WTC11 (cell line): ENCODE results near the gene NEK5. TPM values are rescaled to one million over a fixed set of nuclear protein-coding genes. Genes with fewer than 3 reads are reported as not detected.

Source experiments
- ATAC-seq: fragments of 200-7000 bp; cut with Tn5 transposase; 2 replicates; pipeline ENCODE4 v1.10.0; 2021; ENCODE audit warnings: mild to moderate bottlenecking, moderate library complexity
- CTCF ChIA-PET: fragments of 300-600 bp; sonication (Branson Sonifier 250); formaldehyde crosslinking; loops from one replicate; lab custom pipeline; 2021; ENCODE audit warnings: antibody characterized with exemption; lab: Charles Lee
- POLR2A ChIA-PET: fragments of 350-600 bp; sonication (Branson Sonifier 250); formaldehyde crosslinking; loops from one replicate; lab custom pipeline; 2021; ENCODE audit warnings: antibody characterized with exemption; lab: Charles Lee
- DNase-seq: peaks from one replicate; pipeline ENCODE4 v3.0.0; 2021; ENCODE audit warnings: low spot score
- H3K27ac Mint-ChIP-seq: 2 replicates; pipeline ENCODE4 v1.8.0; 2021; ENCODE audit warnings: mixed read lengths
- H3K27me3 Mint-ChIP-seq: 2 replicates; pipeline ENCODE4 v1.8.0; 2021; ENCODE audit warnings: low read depth, mild to moderate bottlenecking, moderate library complexity, mixed read lengths
- H3K36me3 Mint-ChIP-seq: 2 replicates; pipeline ENCODE4 v1.8.0; 2021; ENCODE audit warnings: mixed read lengths
- H3K4me1 Mint-ChIP-seq: 2 replicates; pipeline ENCODE4 v1.8.0; 2022; ENCODE audit warnings: mixed read lengths
- H3K4me3 Mint-ChIP-seq: 2 replicates; pipeline ENCODE4 v1.8.0; 2021; ENCODE audit warnings: mild to moderate bottlenecking, moderate library complexity, mixed read lengths
- H3K9me3 Mint-ChIP-seq: 2 replicates; pipeline ENCODE4 v1.8.0; 2021; ENCODE audit warnings: mixed read lengths
- EMX1 ChIP-seq: fragments of 250-450 bp; sonication (Bioruptor Pico); IDR thresholded peaks from 2 replicates; pipeline ENCODE4 v1.8.0; 2021; ENCODE audit warnings: mild to moderate bottlenecking
- FOXJ3 ChIP-seq: sonication (generic); formaldehyde crosslinking; IDR thresholded peaks from 2 replicates; pipeline ENCODE4 v1.9.0; 2021; ENCODE audit warnings: missing genetic modification reagents, mild to moderate bottlenecking, borderline replicate concordance
- FOXK1 ChIP-seq: sonication (generic); formaldehyde crosslinking; IDR thresholded peaks from 2 replicates; pipeline ENCODE4 v1.8.0; 2022; ENCODE audit warnings: mild to moderate bottlenecking, moderate library complexity, missing genetic modification reagents
- FOXP1 ChIP-seq: sonication (generic); formaldehyde crosslinking; IDR thresholded peaks from 2 replicates; pipeline ENCODE4 v1.8.0; 2022; ENCODE audit warnings: missing genetic modification reagents, mild to moderate bottlenecking, moderate library complexity, borderline replicate concordance
- GABPB1 ChIP-seq: sonication (generic); formaldehyde crosslinking; IDR thresholded peaks from 2 replicates; pipeline ENCODE4 v1.8.1; 2023; ENCODE audit warnings: mild to moderate bottlenecking, missing genetic modification reagents
- KAT7 ChIP-seq: sonication (generic); formaldehyde crosslinking; IDR thresholded peaks from 2 replicates; pipeline ENCODE4 v1.8.1; 2023; ENCODE audit warnings: missing genetic modification reagents, mild to moderate bottlenecking, borderline replicate concordance
- RELA ChIP-seq: sonication (generic); formaldehyde crosslinking; IDR thresholded peaks from 2 replicates; pipeline ENCODE4 v1.8.1; 2022; ENCODE audit warnings: missing genetic modification reagents, mild to moderate bottlenecking, borderline replicate concordance
- RORB ChIP-seq: fragments of 250-450 bp; sonication (Bioruptor Pico); IDR thresholded peaks from 2 replicates; pipeline ENCODE4 v1.9.0; 2021; ENCODE audit warnings: mild to moderate bottlenecking
- TEAD4 ChIP-seq: sonication (generic); formaldehyde crosslinking; IDR thresholded peaks from 2 replicates; pipeline ENCODE4 v1.8.0; 2022; ENCODE audit warnings: mild to moderate bottlenecking, missing genetic modification reagents
- ZNF423 ChIP-seq: fragments of 250-450 bp; sonication (Bioruptor Pico); IDR thresholded peaks from 2 replicates; pipeline ENCODE4 v2.1.2; 2022; ENCODE audit warnings: mild to moderate bottlenecking, moderate library complexity
- total RNA-seq: library from RNA; stranded (reverse); gene quantifications from 3 replicates; pipeline ENCODE4 v1.2.3, GENCODE V29; 2021
- TF ChIP-seq, protein P1 (sequence below): sonication (generic); formaldehyde crosslinking; IDR thresholded peaks from 2 replicates; pipeline ENCODE4 v1.8.0; 2022; ENCODE audit warnings: mild to moderate bottlenecking, missing genetic modification reagents
- TF ChIP-seq, protein P2 (sequence below): fragments of 250-450 bp; sonication (Bioruptor Pico); IDR thresholded peaks from 2 replicates; pipeline ENCODE4 v1.9.0; 2021; ENCODE audit warnings: mild to moderate bottlenecking, borderline replicate concordance
- TF ChIP-seq, protein P3 (sequence below): fragments of 250-450 bp; sonication (Bioruptor Pico); IDR thresholded peaks from 2 replicates; pipeline ENCODE4 v1.9.0; 2021; ENCODE audit warnings: moderate library complexity, mild to moderate bottlenecking, inconsistent platforms, borderline replicate concordance
- TF ChIP-seq, protein P4 (sequence below): fragments of 250-450 bp; sonication (Bioruptor Pico); conservative IDR thresholded peaks from 2 replicates; pipeline ENCODE4 v1.9.0; 2021; ENCODE audit warnings: mild to moderate bottlenecking
- TF ChIP-seq, protein P5 (sequence below): sonication (generic); formaldehyde crosslinking; IDR thresholded peaks from 2 replicates; pipeline ENCODE4 v1.8.1; 2023; ENCODE audit warnings: mild to moderate bottlenecking, moderate library complexity, missing genetic modification reagents
- TF ChIP-seq, protein P6 (sequence below): sonication (generic); formaldehyde crosslinking; IDR thresholded peaks from 2 replicates; pipeline ENCODE4 v1.8.1; 2023; ENCODE audit warnings: mild to moderate bottlenecking, missing genetic modification reagents, moderate library complexity
- TF ChIP-seq, protein P7 (sequence below): sonication (generic); formaldehyde crosslinking; IDR thresholded peaks from 2 replicates; pipeline ENCODE4 v1.8.1; 2022; ENCODE audit warnings: mild to moderate bottlenecking, moderate library complexity, missing genetic modification reagents
- TF ChIP-seq, protein P8 (sequence below): sonication (generic); formaldehyde crosslinking; IDR thresholded peaks from 2 replicates; pipeline ENCODE4 v1.8.0; 2022; ENCODE audit warnings: mild to moderate bottlenecking, missing genetic modification reagents

The NEK5 gene
- total RNA-seq, 1 experiment from 2014 or later = 0.55 TPM

DNA sequence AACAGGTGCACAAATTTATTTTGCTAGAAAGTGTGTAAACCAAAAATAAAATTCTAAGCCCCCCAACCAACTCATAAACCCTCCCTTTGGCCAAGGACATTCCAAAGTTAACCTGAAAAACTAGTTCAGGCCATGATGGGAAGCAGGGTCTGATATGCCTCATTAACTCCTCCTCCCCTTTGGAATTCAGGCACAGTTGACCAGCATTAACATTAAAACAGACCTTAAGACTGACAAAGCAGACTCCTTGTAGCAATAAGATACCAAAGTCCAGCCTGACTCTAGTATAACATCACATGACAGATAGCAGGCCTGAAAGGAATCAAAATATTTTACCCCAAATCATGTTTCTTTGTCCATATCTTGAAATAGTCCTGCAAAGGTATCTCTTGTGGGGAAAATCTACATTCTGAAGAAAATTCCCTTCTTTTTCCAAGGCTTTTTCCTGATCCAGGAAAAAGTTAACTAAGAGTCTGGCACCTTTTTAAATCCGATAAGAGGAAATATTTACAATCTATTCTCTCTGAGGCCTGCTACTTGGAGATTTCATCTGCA lies 19.7 kb downstream of the NEK5 start:
- Mint-ChIP-seq H3K36me3 (peaks cover 20% of the 10 kb centered on the region), H3K27me3 (no peaks in the 10 kb centered on the region; the same call in none of the 2 replicates), H3K9me3 (peaks cover 25% of the 10 kb centered on the region), H3K27ac (peak overlapping the region; percentile 33; the same call in 1 of the 2 replicates), H3K4me1 (peaks cover 11% of the 10 kb centered on the region), H3K4me3 (no peak overlapping the region)
- ChIA-PET POLR2A (no interaction called here), CTCF (no interaction called here)
- ATAC-seq (peak; percentile 82), DNase-seq (no peak)
- TF ChIP-seq, protein P1, sequence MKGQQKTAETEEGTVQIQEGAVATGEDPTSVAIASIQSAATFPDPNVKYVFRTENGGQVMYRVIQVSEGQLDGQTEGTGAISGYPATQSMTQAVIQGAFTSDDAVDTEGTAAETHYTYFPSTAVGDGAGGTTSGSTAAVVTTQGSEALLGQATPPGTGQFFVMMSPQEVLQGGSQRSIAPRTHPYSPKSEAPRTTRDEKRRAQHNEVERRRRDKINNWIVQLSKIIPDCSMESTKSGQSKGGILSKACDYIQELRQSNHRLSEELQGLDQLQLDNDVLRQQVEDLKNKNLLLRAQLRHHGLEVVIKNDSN = no peak
- TF ChIP-seq, protein P2, sequence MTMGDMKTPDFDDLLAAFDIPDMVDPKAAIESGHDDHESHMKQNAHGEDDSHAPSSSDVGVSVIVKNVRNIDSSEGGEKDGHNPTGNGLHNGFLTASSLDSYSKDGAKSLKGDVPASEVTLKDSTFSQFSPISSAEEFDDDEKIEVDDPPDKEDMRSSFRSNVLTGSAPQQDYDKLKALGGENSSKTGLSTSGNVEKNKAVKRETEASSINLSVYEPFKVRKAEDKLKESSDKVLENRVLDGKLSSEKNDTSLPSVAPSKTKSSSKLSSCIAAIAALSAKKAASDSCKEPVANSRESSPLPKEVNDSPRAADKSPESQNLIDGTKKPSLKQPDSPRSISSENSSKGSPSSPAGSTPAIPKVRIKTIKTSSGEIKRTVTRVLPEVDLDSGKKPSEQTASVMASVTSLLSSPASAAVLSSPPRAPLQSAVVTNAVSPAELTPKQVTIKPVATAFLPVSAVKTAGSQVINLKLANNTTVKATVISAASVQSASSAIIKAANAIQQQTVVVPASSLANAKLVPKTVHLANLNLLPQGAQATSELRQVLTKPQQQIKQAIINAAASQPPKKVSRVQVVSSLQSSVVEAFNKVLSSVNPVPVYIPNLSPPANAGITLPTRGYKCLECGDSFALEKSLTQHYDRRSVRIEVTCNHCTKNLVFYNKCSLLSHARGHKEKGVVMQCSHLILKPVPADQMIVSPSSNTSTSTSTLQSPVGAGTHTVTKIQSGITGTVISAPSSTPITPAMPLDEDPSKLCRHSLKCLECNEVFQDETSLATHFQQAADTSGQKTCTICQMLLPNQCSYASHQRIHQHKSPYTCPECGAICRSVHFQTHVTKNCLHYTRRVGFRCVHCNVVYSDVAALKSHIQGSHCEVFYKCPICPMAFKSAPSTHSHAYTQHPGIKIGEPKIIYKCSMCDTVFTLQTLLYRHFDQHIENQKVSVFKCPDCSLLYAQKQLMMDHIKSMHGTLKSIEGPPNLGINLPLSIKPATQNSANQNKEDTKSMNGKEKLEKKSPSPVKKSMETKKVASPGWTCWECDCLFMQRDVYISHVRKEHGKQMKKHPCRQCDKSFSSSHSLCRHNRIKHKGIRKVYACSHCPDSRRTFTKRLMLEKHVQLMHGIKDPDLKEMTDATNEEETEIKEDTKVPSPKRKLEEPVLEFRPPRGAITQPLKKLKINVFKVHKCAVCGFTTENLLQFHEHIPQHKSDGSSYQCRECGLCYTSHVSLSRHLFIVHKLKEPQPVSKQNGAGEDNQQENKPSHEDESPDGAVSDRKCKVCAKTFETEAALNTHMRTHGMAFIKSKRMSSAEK (CRISPR knock-in tag) = no peak
- TF ChIP-seq TEAD4 (no peak), RELA (CRISPR knock-in tag) (no peak), GABPB1 (CRISPR knock-in tag) (no peak), RORB (CRISPR knock-in tag) (no peak), EMX1 (CRISPR knock-in tag) (no peak), KAT7 (no peak), ZNF423 (CRISPR knock-in tag) (no peak), FOXK1 (no peak), FOXP1 (CRISPR knock-in tag) (no peak), FOXJ3 (CRISPR knock-in tag) (no peak)
- TF ChIP-seq, protein P3, sequence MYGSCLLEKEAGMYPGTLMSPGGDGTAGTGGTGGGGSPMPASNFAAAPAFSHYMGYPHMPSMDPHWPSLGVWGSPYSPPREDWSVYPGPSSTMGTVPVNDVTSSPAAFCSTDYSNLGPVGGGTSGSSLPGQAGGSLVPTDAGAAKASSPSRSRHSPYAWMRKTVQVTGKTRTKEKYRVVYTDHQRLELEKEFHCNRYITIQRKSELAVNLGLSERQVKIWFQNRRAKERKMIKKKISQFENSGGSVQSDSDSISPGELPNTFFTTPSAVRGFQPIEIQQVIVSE (CRISPR knock-in tag) = no peak
- TF ChIP-seq, protein P4, sequence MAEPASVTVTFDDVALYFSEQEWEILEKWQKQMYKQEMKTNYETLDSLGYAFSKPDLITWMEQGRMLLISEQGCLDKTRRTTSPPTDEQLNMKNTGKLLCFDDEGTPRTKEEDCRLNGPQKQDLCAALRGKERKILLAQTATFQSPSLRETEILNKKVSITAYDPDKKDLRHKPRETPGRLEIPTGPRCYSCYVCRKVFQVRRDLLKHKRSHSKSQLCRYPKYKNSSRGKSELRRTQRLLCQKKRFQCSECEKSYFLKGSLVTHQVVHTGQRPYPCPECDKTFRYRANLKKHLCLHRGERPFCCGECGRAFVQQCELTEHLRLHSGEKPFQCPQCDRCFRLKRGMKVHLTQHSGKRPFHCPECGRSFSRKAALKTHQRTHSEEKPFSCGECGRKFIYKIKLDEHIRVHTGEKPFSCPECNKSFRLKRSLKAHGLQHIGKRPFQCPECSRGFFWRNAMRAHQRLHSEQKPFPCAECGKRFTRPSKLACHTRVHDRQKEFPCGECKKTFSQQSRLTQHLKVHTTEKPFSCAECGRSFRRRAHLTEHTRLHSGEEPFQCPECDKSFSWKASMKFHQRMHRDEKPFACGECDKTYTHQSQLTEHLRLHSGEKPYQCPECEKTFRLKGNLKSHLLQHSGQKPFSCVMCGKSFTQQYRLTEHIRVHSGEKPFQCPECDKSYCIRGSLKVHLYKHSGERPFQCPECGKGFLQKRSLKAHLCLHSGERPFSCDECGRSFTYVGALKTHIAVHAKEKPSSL (CRISPR knock-in tag) = no peak
- TF ChIP-seq, protein P5, sequence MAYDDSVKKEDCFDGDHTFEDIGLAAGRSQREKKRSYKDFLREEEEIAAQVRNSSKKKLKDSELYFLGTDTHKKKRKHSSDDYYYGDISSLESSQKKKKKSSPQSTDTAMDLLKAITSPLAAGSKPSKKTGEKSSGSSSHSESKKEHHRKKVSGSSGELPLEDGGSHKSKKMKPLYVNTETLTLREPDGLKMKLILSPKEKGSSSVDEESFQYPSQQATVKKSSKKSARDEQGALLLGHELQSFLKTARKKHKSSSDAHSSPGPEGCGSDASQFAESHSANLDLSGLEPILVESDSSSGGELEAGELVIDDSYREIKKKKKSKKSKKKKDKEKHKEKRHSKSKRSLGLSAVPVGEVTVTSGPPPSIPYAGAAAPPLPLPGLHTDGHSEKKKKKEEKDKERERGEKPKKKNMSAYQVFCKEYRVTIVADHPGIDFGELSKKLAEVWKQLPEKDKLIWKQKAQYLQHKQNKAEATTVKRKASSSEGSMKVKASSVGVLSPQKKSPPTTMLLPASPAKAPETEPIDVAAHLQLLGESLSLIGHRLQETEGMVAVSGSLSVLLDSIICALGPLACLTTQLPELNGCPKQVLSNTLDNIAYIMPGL (CRISPR knock-in tag) = no peak
- TF ChIP-seq, protein P6, sequence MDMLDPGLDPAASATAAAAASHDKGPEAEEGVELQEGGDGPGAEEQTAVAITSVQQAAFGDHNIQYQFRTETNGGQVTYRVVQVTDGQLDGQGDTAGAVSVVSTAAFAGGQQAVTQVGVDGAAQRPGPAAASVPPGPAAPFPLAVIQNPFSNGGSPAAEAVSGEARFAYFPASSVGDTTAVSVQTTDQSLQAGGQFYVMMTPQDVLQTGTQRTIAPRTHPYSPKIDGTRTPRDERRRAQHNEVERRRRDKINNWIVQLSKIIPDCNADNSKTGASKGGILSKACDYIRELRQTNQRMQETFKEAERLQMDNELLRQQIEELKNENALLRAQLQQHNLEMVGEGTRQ (CRISPR knock-in tag) = no peak
- TF ChIP-seq, protein P7, sequence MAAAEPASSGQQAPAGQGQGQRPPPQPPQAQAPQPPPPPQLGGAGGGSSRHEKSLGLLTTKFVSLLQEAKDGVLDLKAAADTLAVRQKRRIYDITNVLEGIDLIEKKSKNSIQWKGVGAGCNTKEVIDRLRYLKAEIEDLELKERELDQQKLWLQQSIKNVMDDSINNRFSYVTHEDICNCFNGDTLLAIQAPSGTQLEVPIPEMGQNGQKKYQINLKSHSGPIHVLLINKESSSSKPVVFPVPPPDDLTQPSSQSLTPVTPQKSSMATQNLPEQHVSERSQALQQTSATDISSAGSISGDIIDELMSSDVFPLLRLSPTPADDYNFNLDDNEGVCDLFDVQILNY (CRISPR knock-in tag) = no peak
- TF ChIP-seq, protein P8, sequence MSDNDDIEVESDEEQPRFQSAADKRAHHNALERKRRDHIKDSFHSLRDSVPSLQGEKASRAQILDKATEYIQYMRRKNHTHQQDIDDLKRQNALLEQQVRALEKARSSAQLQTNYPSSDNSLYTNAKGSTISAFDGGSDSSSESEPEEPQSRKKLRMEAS = no peak
